ENCODE results near the gene BCAN.

DNA sequence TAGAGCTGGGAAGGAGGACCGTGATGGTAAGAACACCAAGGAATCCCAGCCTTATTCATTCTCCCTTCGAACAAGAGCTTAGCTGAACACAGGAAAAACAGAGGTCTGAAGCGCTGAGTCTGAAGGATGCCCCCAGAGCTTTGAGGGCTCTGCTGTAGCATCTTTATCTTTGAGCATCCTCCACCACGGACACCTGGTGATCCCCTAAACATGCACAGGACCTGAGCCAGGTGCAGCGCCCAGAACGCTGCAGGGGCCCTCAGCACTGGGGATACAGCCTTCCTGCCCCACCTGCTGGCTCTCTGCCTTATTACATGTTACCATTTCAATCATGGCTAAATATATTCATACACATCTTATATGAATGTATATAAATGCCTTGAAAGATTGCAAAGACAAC is 32.9 kb upstream of the BCAN start:
- TF ChIP-seq, protein P1, sequence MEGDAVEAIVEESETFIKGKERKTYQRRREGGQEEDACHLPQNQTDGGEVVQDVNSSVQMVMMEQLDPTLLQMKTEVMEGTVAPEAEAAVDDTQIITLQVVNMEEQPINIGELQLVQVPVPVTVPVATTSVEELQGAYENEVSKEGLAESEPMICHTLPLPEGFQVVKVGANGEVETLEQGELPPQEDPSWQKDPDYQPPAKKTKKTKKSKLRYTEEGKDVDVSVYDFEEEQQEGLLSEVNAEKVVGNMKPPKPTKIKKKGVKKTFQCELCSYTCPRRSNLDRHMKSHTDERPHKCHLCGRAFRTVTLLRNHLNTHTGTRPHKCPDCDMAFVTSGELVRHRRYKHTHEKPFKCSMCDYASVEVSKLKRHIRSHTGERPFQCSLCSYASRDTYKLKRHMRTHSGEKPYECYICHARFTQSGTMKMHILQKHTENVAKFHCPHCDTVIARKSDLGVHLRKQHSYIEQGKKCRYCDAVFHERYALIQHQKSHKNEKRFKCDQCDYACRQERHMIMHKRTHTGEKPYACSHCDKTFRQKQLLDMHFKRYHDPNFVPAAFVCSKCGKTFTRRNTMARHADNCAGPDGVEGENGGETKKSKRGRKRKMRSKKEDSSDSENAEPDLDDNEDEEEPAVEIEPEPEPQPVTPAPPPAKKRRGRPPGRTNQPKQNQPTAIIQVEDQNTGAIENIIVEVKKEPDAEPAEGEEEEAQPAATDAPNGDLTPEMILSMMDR (IDR thresholded peaks at IDR 0.05; ENCODE audit: low read length), result peak; percentile 88
- TF ChIP-seq EZH2 (optimal IDR thresholded peaks at IDR 0.05; ENCODE audit: low read depth, low read length) (no peak), EZH2phosphoT487 (IDR thresholded peaks at IDR 0.05; ENCODE audit: low read length) (no peak)
